Nephron (organoid): Measurements from ENCODE around the gene CSH1.
A peak's percentile ranks its signal among the peaks of the same experiment; 100 is the strongest.

Source experiments
- H3K27ac Mint-ChIP-seq, 3 experiments: 2 replicates each; pipeline ENCODE4 v1.8.0; 2020; ENCODE audit warnings: mixed read lengths in 3 of 3, mild to moderate bottlenecking in 2 of 3, moderate library complexity in 1 of 3
- H3K27me3 Mint-ChIP-seq: 2 replicates; pipeline ENCODE4 v1.8.0; 2021; ENCODE audit warnings: low read depth, mild to moderate bottlenecking, moderate library complexity, mixed read lengths
- H3K36me3 Mint-ChIP-seq: 2 replicates; pipeline ENCODE4 v1.8.0; 2020; ENCODE audit warnings: low read depth, mixed read lengths
- H3K4me1 Mint-ChIP-seq: 2 replicates; pipeline ENCODE4 v1.8.0; 2020; ENCODE audit warnings: mixed read lengths
- H3K4me3 Mint-ChIP-seq, 3 experiments: 2 replicates each; pipeline ENCODE4 v1.8.0; 2020; ENCODE audit warnings: mild to moderate bottlenecking in 3 of 3, mixed read lengths in 3 of 3, moderate library complexity in 2 of 3
- H3K9me3 Mint-ChIP-seq: 2 replicates; pipeline ENCODE4 v1.8.0; 2020; ENCODE audit warnings: mixed read lengths
- TF ChIP-seq, protein P1 (sequence below), 3 experiments: fragments of 200-600 bp; sonication (generic); IDR thresholded peaks; one replicate each; pipeline ENCODE4 v1.5.0; 2021; ENCODE audit warnings: antibody characterized with exemption in 3 of 3; ENCODE audit not compliant: unreplicated experiment in 3 of 3

CSH1 gene

DNA sequence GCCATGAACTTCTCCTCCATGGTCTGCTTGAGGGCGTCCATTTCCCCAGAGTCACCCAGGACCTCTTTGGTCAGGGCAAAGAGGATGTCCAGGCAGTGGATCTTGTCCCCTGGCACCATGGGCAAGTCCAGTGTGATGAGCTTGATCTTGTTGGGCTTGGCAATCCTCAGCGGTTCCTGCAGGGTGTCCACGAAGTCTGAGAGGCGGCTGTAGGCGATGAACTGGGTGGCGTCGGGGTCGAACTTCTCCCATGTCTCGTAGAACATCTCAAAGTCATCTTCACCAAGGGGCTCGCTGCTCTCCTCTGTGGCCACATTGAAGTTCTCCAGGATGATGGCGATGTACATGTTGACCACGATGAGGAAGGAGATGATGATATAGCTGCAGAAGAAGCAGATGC lies 44.8 kb upstream of the CSH1 start:
- no peak overlapping the region for H3K4me3 Mint-ChIP-seq

DNA sequence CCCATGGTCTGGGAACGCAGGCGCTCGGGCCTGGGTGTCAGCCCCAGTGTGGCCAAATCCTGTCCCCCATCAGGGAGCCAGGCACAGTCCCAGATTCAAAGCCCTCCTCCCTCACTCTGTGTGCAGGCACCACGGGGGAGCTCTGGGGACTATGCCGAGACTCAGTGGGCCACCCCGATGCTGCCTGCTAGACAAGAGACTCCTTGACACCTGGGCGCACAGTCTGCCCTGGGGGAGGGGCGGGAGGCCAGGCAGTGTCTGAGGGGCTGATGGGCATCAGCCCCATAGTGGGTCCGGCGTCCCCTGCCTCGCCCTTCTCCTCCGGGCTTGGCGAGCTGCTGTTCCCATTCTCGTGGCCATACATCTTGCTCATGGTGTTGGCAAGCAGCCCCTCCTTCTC lies 44.2 kb upstream of the CSH1 start:
- TF ChIP-seq, protein P1, sequence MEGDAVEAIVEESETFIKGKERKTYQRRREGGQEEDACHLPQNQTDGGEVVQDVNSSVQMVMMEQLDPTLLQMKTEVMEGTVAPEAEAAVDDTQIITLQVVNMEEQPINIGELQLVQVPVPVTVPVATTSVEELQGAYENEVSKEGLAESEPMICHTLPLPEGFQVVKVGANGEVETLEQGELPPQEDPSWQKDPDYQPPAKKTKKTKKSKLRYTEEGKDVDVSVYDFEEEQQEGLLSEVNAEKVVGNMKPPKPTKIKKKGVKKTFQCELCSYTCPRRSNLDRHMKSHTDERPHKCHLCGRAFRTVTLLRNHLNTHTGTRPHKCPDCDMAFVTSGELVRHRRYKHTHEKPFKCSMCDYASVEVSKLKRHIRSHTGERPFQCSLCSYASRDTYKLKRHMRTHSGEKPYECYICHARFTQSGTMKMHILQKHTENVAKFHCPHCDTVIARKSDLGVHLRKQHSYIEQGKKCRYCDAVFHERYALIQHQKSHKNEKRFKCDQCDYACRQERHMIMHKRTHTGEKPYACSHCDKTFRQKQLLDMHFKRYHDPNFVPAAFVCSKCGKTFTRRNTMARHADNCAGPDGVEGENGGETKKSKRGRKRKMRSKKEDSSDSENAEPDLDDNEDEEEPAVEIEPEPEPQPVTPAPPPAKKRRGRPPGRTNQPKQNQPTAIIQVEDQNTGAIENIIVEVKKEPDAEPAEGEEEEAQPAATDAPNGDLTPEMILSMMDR (IDR thresholded peaks at IDR 0.05; ENCODE audit: unreplicated experiment in 3 of 3) = no peak
- Mint-ChIP-seq H3K27ac (no peak overlapping the region), H3K9me3 (no peaks in the 10 kb centered on the region), H3K36me3 (no peaks in the 10 kb centered on the region), H3K4me3 (no peak overlapping the region), H3K27me3 (peaks cover 8% of the 10 kb centered on the region), H3K4me1 (peaks cover 18% of the 10 kb centered on the region)

More for the DNA sequence above, 44.8 kb upstream of the CSH1 start:
- Mint-ChIP-seq H3K4me1 (peaks cover 18% of the 10 kb centered on the region), H3K36me3 (no peaks in the 10 kb centered on the region), H3K27me3 (peaks cover 8% of the 10 kb centered on the region), H3K9me3 (no peaks in the 10 kb centered on the region), H3K27ac (no peak overlapping the region)
- TF ChIP-seq, protein P1 (IDR thresholded peaks at IDR 0.05; ENCODE audit: unreplicated experiment in 3 of 3) = no peak

DNA sequence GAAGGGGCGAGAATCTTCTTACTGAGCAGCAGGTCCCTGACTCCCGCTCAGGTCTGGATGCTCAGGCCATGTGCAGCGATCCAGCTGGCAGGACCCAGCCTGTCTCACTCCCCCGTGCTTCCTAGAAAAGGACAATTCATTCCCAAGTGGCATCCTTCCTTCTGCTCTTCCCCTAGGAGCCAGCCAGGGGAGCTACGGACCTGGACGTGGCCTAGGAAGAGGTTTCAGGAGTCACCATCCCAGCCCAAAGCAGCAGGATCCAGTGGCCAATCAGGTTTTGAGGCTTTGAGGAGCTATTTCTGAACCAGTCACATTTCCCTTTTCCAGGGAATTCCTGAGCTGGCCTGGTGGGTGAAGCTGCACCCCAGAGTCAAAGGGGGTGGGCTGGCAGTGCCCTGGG lies 43.5 kb upstream of the CSH1 start:
- H3K27ac Mint-ChIP-seq = peak overlapping the region in 1 of 3 experiments; percentile 59
- H3K9me3 Mint-ChIP-seq = no peaks in the 10 kb centered on the region
- TF ChIP-seq, protein P1 (IDR thresholded peaks at IDR 0.05; ENCODE audit: unreplicated experiment in 3 of 3) = no peak
- no peaks in the 10 kb centered on the region for H3K36me3 Mint-ChIP-seq
- peaks cover 18% of the 10 kb centered on the region for H3K4me1 Mint-ChIP-seq
- H3K4me3 Mint-ChIP-seq = no peak overlapping the region
- H3K27me3 Mint-ChIP-seq = peaks cover 8% of the 10 kb centered on the region

DNA sequence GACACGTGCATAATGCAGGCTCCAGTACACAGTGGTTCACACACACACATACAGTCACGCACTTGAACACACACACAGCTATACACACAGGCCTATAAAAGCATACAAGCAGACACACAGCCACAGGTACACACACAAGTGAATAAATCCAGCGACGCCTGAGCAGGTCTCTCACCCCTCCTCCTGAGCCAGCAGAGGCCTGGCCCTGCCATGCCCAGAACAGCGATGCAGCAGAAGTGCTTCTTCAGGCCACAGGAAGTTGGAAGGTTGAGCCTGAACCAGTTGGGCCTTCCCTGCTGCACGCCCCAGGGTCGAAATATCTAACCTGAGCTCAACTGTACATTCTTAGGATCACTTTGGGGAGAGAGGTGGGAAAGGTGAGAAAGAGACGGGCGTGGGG lies 43.0 kb upstream of the CSH1 start:
- H3K4me1 Mint-ChIP-seq = peaks cover 18% of the 10 kb centered on the region
- no peak overlapping the region for H3K4me3 Mint-ChIP-seq
- H3K27me3 Mint-ChIP-seq = peaks cover 8% of the 10 kb centered on the region
- no peaks in the 10 kb centered on the region for H3K36me3 Mint-ChIP-seq
- TF ChIP-seq, protein P1 (IDR thresholded peaks at IDR 0.05; ENCODE audit: unreplicated experiment in 3 of 3) = no peak
- H3K27ac Mint-ChIP-seq = peak overlapping the region; percentile 51 to 59 (median 56)
- H3K9me3 Mint-ChIP-seq = no peaks in the 10 kb centered on the region

DNA sequence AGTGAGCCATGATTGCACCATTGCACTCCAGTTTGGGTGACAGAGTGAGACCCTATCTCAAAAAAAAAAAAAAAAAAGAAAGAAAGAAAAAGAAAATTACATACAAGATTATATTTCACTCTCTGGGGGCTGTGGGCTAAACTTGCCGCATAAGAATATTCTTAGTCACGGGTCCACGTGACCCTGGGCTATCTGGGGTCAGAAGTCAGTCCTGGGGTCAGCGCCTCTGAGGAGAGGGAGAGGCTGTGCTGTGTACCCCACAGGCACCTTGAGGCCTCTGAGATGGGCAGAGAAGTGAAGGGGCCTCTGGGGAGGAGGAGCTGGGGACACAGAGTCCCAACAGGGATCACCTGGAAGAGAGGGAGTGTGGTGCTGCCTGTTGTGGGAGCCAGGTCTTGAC lies 41.5 kb upstream of the CSH1 start:
- TF ChIP-seq, protein P1 (IDR thresholded peaks at IDR 0.05; ENCODE audit: unreplicated experiment in 3 of 3) = no peak
- Mint-ChIP-seq H3K27me3 (peaks cover 8% of the 10 kb centered on the region), H3K27ac (no peak overlapping the region), H3K9me3 (no peaks in the 10 kb centered on the region), H3K4me1 (peaks cover 18% of the 10 kb centered on the region), H3K36me3 (no peaks in the 10 kb centered on the region), H3K4me3 (no peak overlapping the region)

DNA sequence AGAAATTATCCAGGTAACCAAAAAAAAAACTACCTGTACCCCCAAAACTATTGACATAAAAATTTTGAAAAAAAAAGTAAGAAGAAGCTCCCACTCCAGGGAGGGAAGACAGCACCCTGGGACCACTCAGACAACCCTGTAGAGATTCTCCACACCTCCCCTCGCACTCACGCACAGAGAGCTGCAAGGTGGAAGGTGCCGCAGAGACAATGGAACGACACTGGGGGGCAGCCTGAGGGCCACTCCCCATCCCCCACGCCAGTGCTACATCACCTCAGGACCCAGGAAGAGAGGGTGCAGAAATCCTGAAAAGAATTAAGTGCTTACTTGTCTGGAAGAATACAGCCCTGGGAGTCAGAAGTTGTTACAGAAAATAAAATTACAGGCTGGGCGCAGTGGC lies 40.9 kb upstream of the CSH1 start:
- TF ChIP-seq, protein P1 (IDR thresholded peaks at IDR 0.05; ENCODE audit: unreplicated experiment in 3 of 3) = no peak
- no peaks in the 10 kb centered on the region for H3K9me3 Mint-ChIP-seq
- H3K27me3 Mint-ChIP-seq = peaks cover 8% of the 10 kb centered on the region
- H3K36me3 Mint-ChIP-seq = no peaks in the 10 kb centered on the region
- peaks cover 18% of the 10 kb centered on the region for H3K4me1 Mint-ChIP-seq
- no peak overlapping the region for H3K4me3 Mint-ChIP-seq
- no peak overlapping the region for H3K27ac Mint-ChIP-seq
